DMS114 treated with DMSO at 0.1 percent for 48 hours (cell line): ENCODE results near the gene HSPA2.
"Not testable (repeated sequence)": the region's sequence is repeated elsewhere in the genome, so short reads cannot be mapped to it uniquely, and the experiment has no call there.

Source experiments
- DNase-seq: peaks from one replicate; lab custom pipeline; 2025; ENCODE audit not compliant: unreplicated experiment; lab: John Stamatoyannopoulos, UW

HSPA2 gene

DNA sequence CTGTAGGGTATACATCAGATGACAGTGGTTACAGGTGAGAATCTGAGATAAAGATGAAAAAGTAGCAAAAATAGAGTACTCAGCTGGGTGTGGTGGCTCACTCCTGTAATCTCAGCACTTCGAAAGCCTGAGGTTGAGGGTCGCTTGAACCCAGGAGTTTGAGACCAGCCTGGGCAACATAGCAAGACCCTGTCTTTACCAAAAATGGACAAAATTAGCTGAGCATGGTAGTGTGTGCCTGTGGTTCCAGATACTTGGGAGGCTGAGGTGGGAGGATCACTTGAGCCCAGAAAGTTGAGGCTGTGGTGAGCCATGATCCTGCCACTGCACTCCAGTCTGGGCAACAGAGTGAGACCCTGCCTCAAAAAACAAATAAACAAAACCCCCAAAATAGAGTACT lies 17.7 kb downstream of the HSPA2 start:
- DNase-seq, result not testable (repeated sequence)

DNA sequence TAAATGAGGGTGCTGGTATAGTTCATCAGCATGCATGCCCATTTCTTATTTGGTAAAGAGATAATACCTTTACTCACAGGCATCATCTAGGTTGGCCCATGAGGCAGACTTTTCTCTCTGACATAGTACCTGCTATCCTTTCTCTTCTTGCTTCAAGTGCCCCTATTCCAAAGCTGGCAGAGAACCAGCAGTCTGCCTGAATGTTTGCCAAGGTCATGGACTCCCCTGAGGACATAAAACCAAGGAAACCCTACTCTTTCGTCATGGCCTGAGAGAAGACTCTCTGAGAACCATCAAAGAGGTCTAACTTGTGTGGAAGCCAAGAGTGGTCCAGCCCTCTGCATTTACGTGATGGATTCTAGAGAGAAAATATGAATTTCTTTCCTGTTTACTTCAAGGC lies 21.1 kb downstream of the HSPA2 start:
- no peak for DNase-seq

DNA sequence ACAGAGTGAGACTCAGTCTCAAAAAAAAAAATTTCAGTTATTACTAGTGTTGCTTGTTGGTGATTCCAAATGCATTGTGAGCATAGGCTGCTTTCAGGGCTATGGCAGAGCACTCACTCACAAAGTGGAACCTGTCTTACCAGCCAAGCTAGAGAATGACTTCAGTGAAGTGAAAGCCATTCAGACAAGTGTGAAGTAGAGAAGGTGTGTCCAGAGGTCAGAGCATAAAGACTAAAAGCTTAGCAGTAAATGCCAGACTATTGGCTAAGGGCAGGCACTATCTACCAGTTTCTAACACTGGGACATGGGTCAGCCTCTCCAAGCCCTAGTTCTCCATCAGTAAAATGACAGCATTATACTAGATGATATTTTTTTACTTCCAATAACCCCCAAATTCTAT lies 21.9 kb downstream of the HSPA2 start:
- no peak for DNase-seq

DNA sequence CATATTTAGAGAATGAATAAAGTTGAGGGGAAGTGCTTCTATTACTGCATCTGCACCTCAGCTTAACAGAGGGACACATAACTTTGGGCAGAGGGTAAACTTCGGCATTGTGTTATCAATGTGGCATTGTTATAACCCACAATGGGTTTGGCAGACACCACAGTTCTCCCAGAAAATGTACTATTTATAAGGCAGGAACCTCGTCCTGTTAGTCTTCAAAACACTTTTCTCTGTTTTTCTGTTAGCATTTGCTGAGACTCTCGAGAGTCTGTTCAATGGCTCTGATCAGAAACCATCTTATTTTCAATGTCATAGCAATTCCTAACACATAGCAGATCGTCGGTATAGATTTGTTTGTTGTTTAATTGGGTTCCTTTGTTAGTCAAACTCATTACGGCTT lies 23.2 kb downstream of the HSPA2 start:
- DNase-seq, result no peak

DNA sequence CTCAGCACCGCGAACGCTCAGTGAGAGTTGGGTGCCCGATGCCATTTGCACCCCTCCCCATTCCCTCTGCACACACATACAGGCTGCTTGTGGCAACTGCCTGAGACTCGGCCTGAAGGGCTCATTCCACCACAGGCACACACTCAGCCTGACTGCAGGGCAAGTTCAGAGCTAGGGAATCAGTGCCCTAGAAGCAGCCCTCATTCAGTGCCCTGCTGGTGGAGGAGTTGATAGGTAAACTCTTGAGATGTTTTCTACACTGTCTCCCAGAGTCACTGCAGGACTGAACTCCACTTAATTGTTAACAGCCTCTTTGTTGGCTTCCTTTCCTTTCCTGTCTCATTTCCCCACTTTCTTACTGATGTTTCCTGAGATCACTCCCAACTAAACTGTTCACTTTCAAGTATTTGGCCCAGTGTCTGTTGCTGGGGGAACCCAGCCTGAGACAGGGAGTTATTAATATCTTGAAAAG lies 26.1 kb downstream of the HSPA2 start:
- no peak for DNase-seq

DNA sequence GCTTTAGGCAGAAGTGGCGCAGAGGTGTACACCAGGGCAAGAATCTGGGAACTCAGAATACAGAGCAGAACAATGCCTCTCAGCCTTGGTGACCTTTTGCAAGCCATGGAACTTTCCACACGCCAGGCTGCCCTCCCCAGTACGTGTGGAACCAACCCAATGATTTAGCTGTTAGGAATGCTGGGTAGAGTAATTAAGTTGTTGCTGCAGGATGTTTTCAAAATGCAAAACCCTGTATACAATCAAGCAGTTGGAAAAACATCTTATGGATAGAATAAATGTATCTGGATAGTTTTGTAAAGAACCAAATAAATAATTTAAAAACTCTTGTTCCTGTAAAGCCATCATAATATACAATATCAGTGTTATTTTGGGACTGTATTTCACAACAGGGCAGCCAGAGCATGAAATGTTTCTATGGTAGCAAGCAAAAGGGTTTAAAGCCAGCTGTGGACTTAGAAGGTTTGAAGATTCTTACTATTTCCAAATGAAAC lies 28.6 kb downstream of the HSPA2 start:
- no peak for DNase-seq

DNA sequence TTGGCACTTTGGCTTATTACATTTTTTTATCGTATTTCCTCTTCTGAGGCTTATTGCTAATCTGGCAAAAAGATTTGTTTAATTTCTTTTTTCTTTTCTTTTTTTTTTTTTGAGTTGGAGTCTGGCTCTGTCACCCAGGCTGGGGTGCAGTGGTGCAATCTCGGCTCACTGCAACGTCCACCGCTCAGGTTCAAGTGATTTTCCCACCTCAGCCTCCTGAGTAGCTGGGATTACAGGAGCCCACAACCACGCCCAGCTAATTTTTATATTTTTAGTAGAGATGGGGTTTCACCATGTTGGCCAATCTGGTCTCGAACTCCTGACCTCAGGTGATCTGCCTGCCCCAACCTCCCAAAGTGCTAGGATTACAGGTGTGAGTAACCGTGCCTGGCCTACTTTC lies 29.1 kb downstream of the HSPA2 start:
- not testable (repeated sequence) for DNase-seq

DNA sequence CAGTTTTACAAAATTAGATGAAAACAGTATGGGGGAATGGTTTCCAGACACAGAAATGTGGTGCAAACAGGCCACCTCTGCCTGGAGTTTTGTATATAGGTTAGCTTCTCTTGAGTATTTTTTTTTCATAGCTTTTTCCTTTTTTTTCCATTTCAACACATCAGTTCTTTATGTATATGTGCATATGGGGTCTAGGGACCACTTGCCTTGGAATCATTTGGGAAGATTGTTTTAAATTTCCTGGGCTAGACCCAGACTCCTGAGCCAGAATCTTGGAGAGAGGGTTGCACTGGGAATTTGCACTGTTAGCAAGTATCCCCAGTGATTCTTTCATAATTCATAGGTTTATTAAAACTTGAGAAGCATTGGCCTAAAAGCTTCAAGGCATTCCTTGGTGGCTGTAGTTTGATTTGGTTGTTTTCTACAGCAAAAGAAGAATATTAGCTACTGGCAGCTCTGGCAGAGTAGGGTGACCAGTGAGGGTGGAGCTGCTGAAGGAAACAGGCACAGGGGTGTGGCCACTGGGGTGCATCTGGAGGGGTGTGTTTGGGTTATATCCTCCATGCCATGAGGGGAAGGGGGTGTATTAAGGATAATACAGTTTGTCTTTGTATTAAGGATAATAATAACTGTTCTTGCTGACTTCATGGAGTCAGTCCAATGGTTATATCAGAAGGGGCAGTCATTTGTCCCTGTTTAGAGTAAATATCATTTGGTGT lies 32.0 kb downstream of the HSPA2 start:
- no peak for DNase-seq

DNA sequence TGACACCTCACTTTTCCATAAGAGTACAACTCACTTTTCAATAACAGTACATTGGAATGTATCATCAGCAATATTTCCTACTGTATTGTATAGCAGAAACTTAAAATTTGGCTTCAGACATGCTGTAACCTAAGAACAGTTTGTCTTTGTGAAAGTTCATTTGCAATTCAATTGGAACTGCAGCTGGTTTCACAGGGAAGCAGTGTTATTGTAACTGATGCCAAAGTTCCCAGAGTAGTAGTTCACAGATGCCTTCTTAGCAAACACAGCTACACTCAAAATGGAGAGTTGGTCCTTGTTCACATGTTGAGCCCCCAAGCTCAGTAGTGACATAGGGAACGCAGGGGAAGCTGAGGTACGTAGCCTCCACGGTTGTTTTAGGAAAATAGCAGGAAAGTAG lies 32.6 kb downstream of the HSPA2 start:
- DNase-seq, result no peak

DNA sequence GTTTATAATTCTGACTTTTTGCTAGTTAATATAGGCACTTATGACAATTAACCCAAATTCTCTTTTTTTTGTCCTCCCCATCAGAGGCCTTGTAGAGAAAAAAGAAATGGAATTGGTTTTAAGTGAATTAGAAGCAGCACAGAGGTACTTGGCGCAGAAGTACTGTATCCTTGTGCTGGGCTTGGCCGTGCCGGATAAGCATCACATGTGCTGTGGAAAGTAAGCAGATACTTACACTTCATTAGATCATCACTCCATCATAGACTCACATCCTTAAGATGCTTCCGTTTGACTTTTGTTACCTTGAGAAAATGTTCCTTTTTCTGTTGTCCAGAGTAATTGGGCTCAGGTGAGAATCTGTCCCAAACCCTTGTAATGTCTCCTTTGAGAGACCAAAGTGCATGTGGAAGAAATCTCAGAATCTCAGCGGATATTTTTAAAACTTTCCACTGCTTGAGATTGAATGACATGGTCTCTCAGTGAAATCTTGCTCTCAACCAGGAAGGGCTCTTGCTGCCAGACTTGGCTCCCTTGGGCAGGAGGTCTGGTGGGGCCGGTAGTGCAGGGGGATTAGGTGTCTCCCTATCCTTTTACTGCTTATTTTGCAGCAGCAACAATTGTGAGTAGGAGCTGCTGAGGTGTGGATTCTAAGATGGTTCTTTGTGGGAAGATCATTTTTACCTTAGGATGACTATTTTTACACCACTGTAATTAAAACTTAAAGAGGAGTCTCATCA lies 34.0 kb downstream of the HSPA2 start:
- no peak for DNase-seq

DNA sequence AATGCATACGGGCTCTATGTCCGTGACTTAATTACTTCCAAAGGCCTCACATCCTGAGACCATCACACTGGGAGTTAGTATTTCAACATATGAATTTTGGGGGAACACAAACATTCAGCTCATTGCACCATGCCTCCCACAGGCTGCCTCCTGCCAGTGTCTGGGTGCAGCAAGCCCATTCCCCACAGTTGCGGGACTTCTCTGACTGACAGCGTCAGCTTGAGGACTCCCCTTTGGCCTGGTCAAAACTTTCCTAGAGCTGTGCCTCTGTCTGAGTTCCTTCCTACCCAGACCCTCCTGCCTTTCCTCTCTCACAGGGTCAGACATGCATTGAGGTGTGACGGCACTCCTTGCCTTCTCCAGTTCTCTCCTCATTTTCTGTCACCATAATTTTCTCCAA lies 36.7 kb downstream of the HSPA2 start:
- DNase-seq, result no peak

DNA sequence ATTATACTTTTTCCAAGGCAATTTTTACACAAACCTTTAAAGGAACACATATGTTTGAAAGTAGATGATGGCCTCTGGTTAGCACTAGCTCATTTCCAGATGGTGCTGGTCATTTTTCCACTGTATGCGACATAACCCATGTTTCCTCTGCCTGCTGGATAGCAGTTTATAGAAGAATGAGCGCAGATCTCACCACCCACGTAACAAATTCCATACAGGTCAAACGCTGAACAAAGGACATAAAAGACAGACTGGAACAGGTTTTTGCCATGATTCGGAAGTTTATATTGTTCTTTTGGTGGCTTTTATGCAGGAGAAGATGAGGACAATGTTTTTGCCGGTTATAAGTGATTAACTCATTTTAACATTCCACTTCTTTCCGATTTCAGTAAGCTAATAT lies 39.9 kb downstream of the HSPA2 start:
- DNase-seq, result no peak

DNA sequence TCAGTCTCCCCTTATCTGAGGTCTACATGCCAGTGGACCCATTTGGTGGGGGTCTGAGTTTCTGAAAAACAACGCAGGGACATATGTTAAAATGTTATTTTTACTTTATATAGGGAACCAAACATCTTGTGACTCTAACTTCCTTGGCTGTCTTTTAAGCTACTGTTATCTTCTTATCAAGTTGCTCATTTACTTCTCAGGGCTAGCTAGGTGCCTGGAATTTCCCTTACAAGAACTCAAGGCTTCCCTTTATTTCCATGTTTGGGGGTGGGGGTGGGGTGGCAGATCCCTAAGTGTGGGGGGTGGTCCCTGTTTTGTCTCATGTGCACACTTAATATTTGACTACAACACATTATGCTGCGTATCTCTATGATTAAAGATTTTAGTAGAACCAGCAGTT lies 40.8 kb downstream of the HSPA2 start:
- no peak for DNase-seq

DNA sequence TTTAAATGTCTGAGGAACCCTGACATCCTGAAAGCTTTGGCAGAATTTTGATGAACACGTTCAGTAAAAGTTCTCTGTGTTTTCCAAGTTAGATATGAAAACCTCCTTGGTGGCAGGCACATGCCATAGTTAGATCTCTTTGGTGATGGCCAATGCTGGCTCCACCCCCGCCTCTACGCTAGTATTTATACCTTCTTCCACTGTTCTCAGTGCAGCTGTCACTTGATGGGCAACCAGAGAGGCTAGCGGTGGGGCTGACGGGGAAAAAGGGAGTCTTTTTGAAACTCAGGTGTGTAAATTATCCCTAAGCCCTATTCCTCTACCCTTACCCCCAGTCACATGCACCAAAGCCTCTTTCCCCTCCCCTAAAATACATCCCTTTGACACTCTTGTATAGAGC lies 41.3 kb downstream of the HSPA2 start:
- DNase-seq, result no peak

DNA sequence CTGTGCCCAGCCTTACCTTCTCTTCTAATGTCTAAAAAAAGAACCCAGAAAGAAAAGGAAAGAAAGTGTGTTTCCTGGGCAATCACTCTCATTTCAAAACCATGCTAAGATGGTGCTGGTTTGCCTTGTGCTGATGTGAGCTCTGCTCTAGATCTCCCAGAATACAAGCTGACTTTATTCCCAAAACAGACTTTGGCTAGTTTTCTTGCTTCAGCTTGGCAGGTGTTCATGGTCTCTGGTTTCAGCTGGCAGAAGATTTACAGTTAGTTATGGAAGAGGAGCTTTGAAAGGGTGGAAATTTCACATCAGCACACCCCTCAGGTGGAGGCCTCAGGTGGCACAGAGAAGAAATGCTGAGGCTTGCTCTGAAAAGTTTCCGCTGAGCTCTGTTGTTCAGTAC lies 43.6 kb downstream of the HSPA2 start:
- no peak for DNase-seq

DNA sequence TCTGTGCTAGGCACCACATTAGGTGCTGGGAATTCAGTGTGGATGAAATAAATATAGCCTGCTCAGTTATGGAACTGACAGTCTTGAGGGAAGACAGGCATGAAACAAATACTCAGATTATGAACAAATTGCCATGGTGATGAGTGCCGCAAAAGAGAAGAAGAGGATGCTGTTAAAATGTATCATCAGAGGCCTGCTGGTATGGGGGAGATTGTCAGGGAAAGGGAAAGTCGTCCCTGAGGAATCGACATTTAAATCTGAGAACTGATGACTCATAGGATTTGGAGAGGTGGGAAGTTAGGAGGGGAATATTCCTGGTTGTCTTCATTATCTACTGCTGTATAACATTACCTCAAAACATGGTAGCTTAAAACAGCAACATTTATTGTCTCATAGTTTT lies 51.3 kb downstream of the HSPA2 start:
- DNase-seq, result no peak
